ENCODE measurements around the gene DRC1.

DRC1 gene

DNA sequence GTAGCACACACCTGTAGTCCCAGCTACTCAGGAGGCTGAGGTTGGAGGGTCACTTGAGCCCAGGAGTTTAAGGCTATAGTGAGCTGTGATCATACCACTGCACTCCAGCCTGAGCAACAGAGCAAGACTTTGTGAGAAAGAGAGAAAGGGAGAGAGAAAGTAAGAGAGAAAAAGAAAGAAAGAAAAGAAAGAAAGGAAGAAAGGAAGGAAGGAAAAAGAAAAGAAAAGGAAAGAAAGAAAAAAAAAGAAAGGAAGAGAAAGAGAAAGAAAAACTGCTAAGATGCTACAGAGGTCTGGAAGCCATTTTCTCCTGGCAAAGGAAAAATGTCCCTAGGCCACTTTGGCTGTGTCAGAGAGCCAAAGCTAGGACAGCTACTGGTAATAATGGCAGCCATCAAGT lies 30.6 kb downstream of the DRC1 start:
- TF ChIP-seq CTCF (IDR thresholded peaks at IDR 0.05; ENCODE audit: extremely low read depth, missing control alignments) = no peak
- no peak for DNase-seq (ENCODE audit: low spot score)

GRCh38 chr2:26432859-26433258 lies 31.1 kb downstream of the DRC1 start:
- TF ChIP-seq CTCF (IDR thresholded peaks at IDR 0.05; ENCODE audit: extremely low read depth, missing control alignments) = no peak
- DNase-seq (ENCODE audit: low spot score) = no peak

- TF ChIP-seq CTCF (IDR thresholded peaks at IDR 0.05; ENCODE audit: extremely low read depth, missing control alignments) = no peak
- no peak for DNase-seq (ENCODE audit: low spot score)
These were observed 33.4 kb downstream of the DRC1 start for GRCh38 chr2:26435106-26435505.

- no peak for DNase-seq (ENCODE audit: low spot score)
- no peak for TF ChIP-seq CTCF (IDR thresholded peaks at IDR 0.05; ENCODE audit: extremely low read depth, missing control alignments)
These were observed 36.8 kb downstream of the DRC1 start for GRCh38 chr2:26438526-26438925.

GRCh38 chr2:26438926-26439325 lies 37.2 kb downstream of the DRC1 start:
- DNase-seq (ENCODE audit: low spot score) = no peak

GRCh38 chr2:26442301-26442700 lies 40.6 kb downstream of the DRC1 start:
- TF ChIP-seq CTCF (IDR thresholded peaks at IDR 0.05; ENCODE audit: extremely low read depth, missing control alignments) = no peak
- DNase-seq (ENCODE audit: low spot score) = no peak

More at GRCh38 chr2:26438926-26439325, 37.2 kb downstream of the DRC1 start:
- TF ChIP-seq CTCF (IDR thresholded peaks at IDR 0.05; ENCODE audit: extremely low read depth, missing control alignments) = no peak

DNA sequence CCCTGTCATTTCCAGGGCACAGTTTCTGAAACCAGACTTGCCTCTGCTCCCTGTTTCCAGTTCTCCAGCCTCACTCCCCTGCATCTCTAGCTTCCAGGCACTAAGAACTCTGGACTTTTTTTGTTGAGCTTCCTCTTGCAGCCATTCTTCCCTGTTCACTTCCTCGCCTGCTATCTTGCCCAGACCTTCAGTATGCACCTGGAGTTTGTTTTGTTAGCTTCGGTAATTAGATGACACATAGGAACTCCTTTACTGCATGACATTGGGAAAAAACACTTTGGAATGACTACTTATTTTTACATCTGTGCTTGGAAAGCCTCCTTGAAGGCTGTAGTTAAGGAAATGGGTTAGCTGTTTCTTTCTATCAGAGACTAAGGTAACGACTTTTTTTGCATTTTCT lies 41.0 kb downstream of the DRC1 start:
- no peak for TF ChIP-seq CTCF (IDR thresholded peaks at IDR 0.05; ENCODE audit: extremely low read depth, missing control alignments)
- no peak for DNase-seq (ENCODE audit: low spot score)
